NT2/D1 (cell line): ENCODE measurements around the gene PSMA7.

Experiments
- SUZ12 ChIP-seq: IDR thresholded peaks from 2 replicates; pipeline ENCODE4 v1.6.1; 2011; ENCODE audit not compliant: insufficient read length, insufficient read depth; ENCODE audit errors: extremely low read depth
- YY1 ChIP-seq: IDR thresholded peaks from 2 replicates; pipeline ENCODE4 v1.6.1; 2011; ENCODE audit not compliant: insufficient read length, insufficient read depth
- ZNF274 ChIP-seq: IDR thresholded peaks from 2 replicates; pipeline ENCODE4 v1.6.1; 2011; ENCODE audit warnings: mild to moderate bottlenecking, low read depth, low read length

DNA sequence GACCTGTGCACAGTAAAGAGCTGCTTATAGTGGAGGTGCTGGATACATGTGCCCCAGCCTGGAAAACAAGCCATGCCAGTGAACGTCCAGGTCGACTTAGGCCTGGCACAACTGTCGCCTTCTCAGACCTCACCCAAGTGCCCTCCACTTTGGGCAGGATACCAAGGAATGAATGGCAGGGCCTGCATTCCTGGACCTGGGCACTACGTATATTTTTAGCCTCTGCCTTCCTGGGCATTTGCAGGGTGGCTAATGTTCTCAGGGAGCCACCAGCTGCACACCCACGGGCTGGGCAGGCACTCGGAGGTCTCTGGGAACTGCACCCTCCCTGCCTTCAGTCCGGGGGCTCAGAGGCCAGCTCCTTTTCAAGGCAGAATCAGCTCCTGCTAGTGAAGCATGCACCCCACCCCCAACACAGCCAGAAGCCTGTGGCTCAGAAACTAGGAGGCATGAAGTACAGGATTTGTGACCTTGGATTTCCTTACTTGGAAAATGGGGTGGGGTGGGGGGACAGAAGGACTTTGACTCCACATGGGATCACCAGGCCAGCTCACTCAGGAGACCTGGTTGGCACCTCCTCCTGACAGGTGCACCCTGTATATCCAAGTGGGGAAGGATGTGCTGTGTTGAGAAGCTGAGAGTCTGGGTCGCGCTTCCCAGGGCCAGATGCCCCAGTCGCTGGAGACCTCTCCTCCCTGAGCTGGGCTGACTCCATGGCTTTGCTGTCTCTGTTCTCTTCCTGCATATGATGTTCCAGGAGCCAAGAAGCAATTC is 23.4 kb downstream of the PSMA7 start:
- TF ChIP-seq ZNF274: no peak
- no peak for TF ChIP-seq YY1
- TF ChIP-seq SUZ12: no peak
